Measurements from ENCODE around the gene GPX1.

DNA sequence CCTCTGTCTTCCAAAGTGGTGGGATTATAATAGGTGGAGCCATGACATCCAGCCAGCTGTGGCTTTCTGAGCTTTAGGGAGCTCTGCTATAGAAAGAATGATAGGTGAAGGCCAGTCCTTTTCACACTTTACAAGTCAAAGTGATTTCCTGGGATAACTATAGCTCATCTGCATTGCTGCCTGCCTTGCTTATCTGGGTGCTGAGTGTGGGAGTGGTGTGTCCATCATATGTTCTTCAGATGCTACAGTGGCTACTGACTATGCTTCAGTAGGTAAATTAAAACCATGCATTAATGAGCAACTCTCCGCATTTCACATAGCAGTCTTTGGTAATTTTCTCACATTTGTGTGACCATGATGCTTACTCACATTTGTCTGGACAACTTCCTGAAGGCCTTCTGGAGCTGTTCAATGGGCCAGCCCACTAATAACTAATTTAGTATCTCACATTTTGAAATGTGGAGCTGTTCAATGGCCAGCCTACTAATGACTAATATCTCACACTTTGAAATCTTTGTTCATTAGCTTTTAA, 30.2 kb upstream of the GPX1 start:
- TF ChIP-seq, protein P1, sequence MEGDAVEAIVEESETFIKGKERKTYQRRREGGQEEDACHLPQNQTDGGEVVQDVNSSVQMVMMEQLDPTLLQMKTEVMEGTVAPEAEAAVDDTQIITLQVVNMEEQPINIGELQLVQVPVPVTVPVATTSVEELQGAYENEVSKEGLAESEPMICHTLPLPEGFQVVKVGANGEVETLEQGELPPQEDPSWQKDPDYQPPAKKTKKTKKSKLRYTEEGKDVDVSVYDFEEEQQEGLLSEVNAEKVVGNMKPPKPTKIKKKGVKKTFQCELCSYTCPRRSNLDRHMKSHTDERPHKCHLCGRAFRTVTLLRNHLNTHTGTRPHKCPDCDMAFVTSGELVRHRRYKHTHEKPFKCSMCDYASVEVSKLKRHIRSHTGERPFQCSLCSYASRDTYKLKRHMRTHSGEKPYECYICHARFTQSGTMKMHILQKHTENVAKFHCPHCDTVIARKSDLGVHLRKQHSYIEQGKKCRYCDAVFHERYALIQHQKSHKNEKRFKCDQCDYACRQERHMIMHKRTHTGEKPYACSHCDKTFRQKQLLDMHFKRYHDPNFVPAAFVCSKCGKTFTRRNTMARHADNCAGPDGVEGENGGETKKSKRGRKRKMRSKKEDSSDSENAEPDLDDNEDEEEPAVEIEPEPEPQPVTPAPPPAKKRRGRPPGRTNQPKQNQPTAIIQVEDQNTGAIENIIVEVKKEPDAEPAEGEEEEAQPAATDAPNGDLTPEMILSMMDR (conservative IDR thresholded peaks at IDR 0.05), result no peak
- TF ChIP-seq EZH2 (IDR thresholded peaks at IDR 0.05; ENCODE audit: low read depth), result no peak

All from PC-9 (cell line).